H9 (cell line): ENCODE measurements around the gene GGT1. TPM values are rescaled to one million over a fixed set of nuclear protein-coding genes. Genes with fewer than 3 reads are reported as not detected.
A peak's percentile ranks its signal among the peaks of the same experiment; 100 is the strongest.

ENCODE experiments used
- DNase-seq: peaks from one replicate; pipeline ENCODE4 v3.0.0-alpha.2; 2017
- H2AFZ ChIP-seq: one replicate; pipeline ENCODE4 v1.6.1; 2013; ENCODE audit warnings: mild to moderate bottlenecking, low read length, control low read depth, moderate library complexity
- H2AK5ac ChIP-seq: 2 replicates; pipeline ENCODE4 v1.6.1; 2013; ENCODE audit warnings: low read length, control low read depth, mixed read lengths; ENCODE audit not compliant: insufficient read length
- H2BK120ac ChIP-seq: one replicate; pipeline ENCODE4 v1.6.1; 2013; ENCODE audit warnings: low read depth, mild to moderate bottlenecking, low read length, control low read depth, inconsistent platforms; ENCODE audit not compliant: poor library complexity, severe bottlenecking
- H2BK12ac ChIP-seq: 2 replicates; pipeline ENCODE4 v1.6.1; 2013; ENCODE audit warnings: low read length, control low read depth, mixed read lengths, low read depth; ENCODE audit not compliant: insufficient read length
- H2BK15ac ChIP-seq: 2 replicates; pipeline ENCODE4 v1.6.1; 2013; ENCODE audit warnings: low read depth, low read length, control low read depth
- H2BK20ac ChIP-seq: one replicate; pipeline ENCODE4 v1.6.1; 2013; ENCODE audit warnings: low read depth, mild to moderate bottlenecking, low read length, control low read depth, inconsistent platforms; ENCODE audit not compliant: poor library complexity, severe bottlenecking
- H2BK5ac ChIP-seq: 2 replicates; pipeline ENCODE4 v1.6.1; 2013; ENCODE audit warnings: low read length, control low read depth, mixed read lengths; ENCODE audit not compliant: insufficient read length
- H3K14ac ChIP-seq: 2 replicates; pipeline ENCODE4 v1.6.1; 2013; ENCODE audit warnings: low read length, control low read depth; ENCODE audit not compliant: insufficient read depth
- H3K18ac ChIP-seq: 2 replicates; pipeline ENCODE4 v1.6.1; 2013; ENCODE audit warnings: low read depth, mild to moderate bottlenecking, mixed read lengths, low read length, control low read depth; ENCODE audit not compliant: insufficient read length
- H3K23ac ChIP-seq: 2 replicates; pipeline ENCODE4 v1.6.1; 2013; ENCODE audit warnings: low read length, control low read depth, mixed read lengths, low read depth; ENCODE audit not compliant: insufficient read length
- H3K23me2 ChIP-seq: 2 replicates; pipeline ENCODE4 v1.6.1; 2013; ENCODE audit warnings: low read depth, mild to moderate bottlenecking, mixed read lengths, low read length, control low read depth; ENCODE audit not compliant: insufficient read length, poor library complexity, severe bottlenecking
- H3K27ac ChIP-seq: 2 replicates; pipeline ENCODE4 v1.5.1; 2013; ENCODE audit warnings: low read length, control low read depth, mixed read lengths, low read depth; ENCODE audit not compliant: insufficient read length
- H3K27me3 ChIP-seq: 2 replicates; pipeline ENCODE4 v1.6.1; 2013; ENCODE audit warnings: low read length, control low read depth, inconsistent platforms; ENCODE audit not compliant: insufficient read depth
- H3K4ac ChIP-seq: 2 replicates; pipeline ENCODE4 v1.6.1; 2013; ENCODE audit warnings: low read depth, mild to moderate bottlenecking, control low read depth, inconsistent platforms, low read length, moderate library complexity
- H3K4me1 ChIP-seq: 2 replicates; pipeline ENCODE4 v1.6.1; 2013; ENCODE audit warnings: low read length, control low read depth, inconsistent platforms; ENCODE audit not compliant: insufficient read depth
- H3K4me2 ChIP-seq: 2 replicates; pipeline ENCODE4 v1.6.1; 2013; ENCODE audit warnings: low read length, control low read depth, mixed read lengths; ENCODE audit not compliant: insufficient read length, insufficient read depth
- H3K56ac ChIP-seq: 2 replicates; pipeline ENCODE4 v1.6.1; 2013; ENCODE audit warnings: low read depth, mild to moderate bottlenecking, mixed read lengths, low read length, control low read depth; ENCODE audit not compliant: insufficient read length
- H3K79me1 ChIP-seq: 2 replicates; pipeline ENCODE4 v1.6.1; 2013; ENCODE audit warnings: low read depth, mild to moderate bottlenecking, moderate library complexity, low read length, control low read depth, inconsistent platforms; ENCODE audit not compliant: insufficient read depth, poor library complexity, severe bottlenecking
- H3K79me2 ChIP-seq: 2 replicates; pipeline ENCODE4 v1.6.1; 2013; ENCODE audit warnings: low read length, control low read depth, inconsistent platforms; ENCODE audit not compliant: insufficient read depth
- H3K9ac ChIP-seq: 2 replicates; pipeline ENCODE4 v1.6.1; 2013; ENCODE audit warnings: low read length, control low read depth, mixed read lengths; ENCODE audit not compliant: insufficient read length; ENCODE audit errors: extremely low read depth
- H3K9me3 ChIP-seq: one replicate; pipeline ENCODE4 v1.6.1; 2013; ENCODE audit warnings: low read depth, low read length, inconsistent platforms; ENCODE audit not compliant: control insufficient read depth
- H3T11ph ChIP-seq: one replicate; pipeline ENCODE4 v1.6.1; 2013; ENCODE audit warnings: mild to moderate bottlenecking, low read length, control low read depth, inconsistent platforms
- H4K20me1 ChIP-seq: one replicate; pipeline ENCODE4 v1.6.1; 2013; ENCODE audit not compliant: control insufficient read depth, insufficient read length, insufficient read depth
- H4K5ac ChIP-seq: 2 replicates; pipeline ENCODE4 v1.6.1; 2013; ENCODE audit warnings: low read depth, mild to moderate bottlenecking, mixed read lengths, low read length, control low read depth; ENCODE audit not compliant: insufficient read length
- H4K8ac ChIP-seq: replicated peaks from 2 replicates; pipeline ENCODE4 v1.6.1; 2013; ENCODE audit warnings: low read length, control low read depth, mixed read lengths, low read depth; ENCODE audit not compliant: insufficient read length
- H4K91ac ChIP-seq: 2 replicates; pipeline ENCODE4 v1.6.1; 2013; ENCODE audit warnings: low read depth, mild to moderate bottlenecking, moderate library complexity, mixed read lengths, low read length, control low read depth; ENCODE audit not compliant: insufficient read length
- H3K27ac Mint-ChIP-seq, 3 experiments: 2 replicates in 2 of 3; 3 replicates in 1 of 3; pipeline ENCODE4 v1.8.0; 2020 to 2021; ENCODE audit warnings: mixed read lengths in 3 of 3, mild to moderate bottlenecking in 1 of 3, moderate library complexity in 1 of 3
- H3K27me3 Mint-ChIP-seq: 2 replicates; pipeline ENCODE4 v1.8.0; 2021; ENCODE audit warnings: low read depth, mild to moderate bottlenecking, moderate library complexity, mixed read lengths
- H3K36me3 Mint-ChIP-seq, 3 experiments: 2 replicates in 2 of 3; 3 replicates in 1 of 3; pipeline ENCODE4 v1.8.0; 2020 to 2021; ENCODE audit warnings: low read depth in 3 of 3, mixed read lengths in 3 of 3; ENCODE audit not compliant: insufficient read depth in 1 of 3
- H3K4me1 Mint-ChIP-seq, 2 experiments: 2 replicates each; pipeline ENCODE4 v1.8.0; 2020; ENCODE audit warnings: mixed read lengths in 2 of 2
- H3K4me3 Mint-ChIP-seq, 2 experiments: 2 replicates in 1 of 2; 3 replicates in 1 of 2; pipeline ENCODE4 v1.8.0; 2020 to 2021; ENCODE audit warnings: mild to moderate bottlenecking in 2 of 2, mixed read lengths in 2 of 2, moderate library complexity in 1 of 2
- H3K9me3 Mint-ChIP-seq, 2 experiments: 2 replicates in 1 of 2; 3 replicates in 1 of 2; pipeline ENCODE4 v1.8.0; 2020; ENCODE audit warnings: mild to moderate bottlenecking in 2 of 2, mixed read lengths in 2 of 2, moderate library complexity in 1 of 2
- CTCF ChIP-seq: fragments of 200-600 bp; sonication (generic); conservative IDR thresholded peaks from 3 replicates; pipeline ENCODE4 v1.8.0; 2021; ENCODE audit warnings: antibody characterized with exemption, mild to moderate bottlenecking
- WGBS: extraction: QIAGEN DNeasy Blood & Tissue Kit; methylation state at CpG from one replicate; pipeline ENCODE4 v1.1.7; 2013; ENCODE audit warnings: missing lambda C conversion rate, low lambda C conversion rate, mixed read lengths; ENCODE audit not compliant: insufficient read length; ENCODE audit errors: extremely low coverage; 5-methylcytosine and 5-hydroxymethylcytosine counted together
- total RNA-seq: library from RNA; stranded (reverse); gene quantifications from 2 replicates; pipeline ENCODE4 v1.2.1, GENCODE V29; 2021

Gene GGT1
- total RNA-seq, 1 experiment from 2014 or later: 20.5 TPM

- no peak overlapping the region for H3T11ph ChIP-seq
- no peak overlapping the region for H2BK5ac ChIP-seq
- no peaks in the 10 kb centered on the region for H3K23me2 ChIP-seq
- H4K8ac ChIP-seq: no peak overlapping the region
- no peaks in the 10 kb centered on the region for H4K20me1 ChIP-seq
- H3K23ac ChIP-seq: no peak overlapping the region
- no peak overlapping the region for H2AK5ac ChIP-seq
- no peaks in the 10 kb centered on the region for H3K79me2 ChIP-seq
- Mint-ChIP-seq H3K4me3 (peak overlapping the region in 1 of 2 experiments; percentile 29; a peak in 2 of 5 replicates), H3K9me3 (no peaks in the 10 kb centered on the region), H3K27me3 (no peaks in the 10 kb centered on the region), H3K4me1 (peaks cover 12 to 35% of the 10 kb centered on the region in 2 experiments), H3K27ac (no peak overlapping the region; a peak in 1 of 7 replicates), H3K36me3 (no peaks in the 10 kb centered on the region)
- TF ChIP-seq CTCF: no peak
- DNase-seq: no peak
- no peak overlapping the region for H3K18ac ChIP-seq
- no peaks in the 10 kb centered on the region for H3K9me3 ChIP-seq
- no peak overlapping the region for H2BK120ac ChIP-seq
- no peaks in the 10 kb centered on the region for H3K4me1 ChIP-seq
- H3K4me2 ChIP-seq: no peak overlapping the region
- H3K56ac ChIP-seq: no peak overlapping the region
- no peak overlapping the region for H2AFZ ChIP-seq
- H3K27me3 ChIP-seq: no peaks in the 10 kb centered on the region
- no peak overlapping the region for H3K27ac ChIP-seq
- H3K4ac ChIP-seq: no peak overlapping the region
- H2BK12ac ChIP-seq: no peak overlapping the region
- H3K14ac ChIP-seq: no peak overlapping the region
- no peak overlapping the region for H3K9ac ChIP-seq
- no peak overlapping the region for H2BK20ac ChIP-seq
- no peak overlapping the region for H2BK15ac ChIP-seq
- H4K91ac ChIP-seq: no peak overlapping the region
- no peaks in the 10 kb centered on the region for H3K79me1 ChIP-seq
- no CpG with 5 or more reads among the region's 7 CpGs for WGBS
- no peak overlapping the region for H4K5ac ChIP-seq
These were observed 8.3 kb upstream of the GGT1 start for GRCh38 chr22:24594569-24595120.
